ENCODE data around the gene MMRN2. TPM values are rescaled to one million over a fixed set of nuclear protein-coding genes. Genes with fewer than 3 reads are reported as not detected.
"Not testable (repeated sequence)": the region's sequence is repeated elsewhere in the genome, so short reads cannot be mapped to it uniquely, and the experiment has no call there.

MMRN2 gene
- total and polyA plus RNA-seq, 7 donors = 12.0 to 29.0 (median 16.4) TPM

- WGBS, 3 donors = 50 to 59% (median 57%) methylated on average over 13 to 15 of the region's 15 CpGs
- no peaks in the 10 kb centered on the region for H3K36me3 ChIP-seq (ENCODE audit: insufficient read depth in 1 of 2, low read depth in 1 of 2)
- intact Hi-C loops (cut with DNase I) = no loop called here
- peak overlapping the region; percentile 65 for H3K27ac ChIP-seq
- no peaks in the 10 kb centered on the region for H3K27me3 ChIP-seq (ENCODE audit: insufficient read depth in 3 of 3, low read length in 2 of 3)
- no peak for TF ChIP-seq CTCF (IDR thresholded peaks at IDR 0.05)
- DNase-seq = peak; percentile 61 to 73
- peak overlapping the region; percentile 59 for H3K4me3 ChIP-seq
- peak; percentile 42 to 61 (median 48) for ATAC-seq
- H3K4me1 ChIP-seq = no peaks in the 10 kb centered on the region
- H3K9me3 ChIP-seq = no peaks in the 10 kb centered on the region
Measured at GRCh38 chr10:86953747-86954680, 3.4 kb downstream of the MMRN2 start.

GRCh38 chr10:86952697-86953096 is 4.7 kb downstream of the MMRN2 start:
- H3K4me1 ChIP-seq; intact Hi-C loops (cut with DNase I); H3K4me3 ChIP-seq; DNase-seq; H3K27me3 ChIP-seq (ENCODE audit: insufficient read depth in 3 of 3, low read length in 2 of 3); H3K9me3 ChIP-seq; ATAC-seq; H3K27ac ChIP-seq; H3K36me3 ChIP-seq (ENCODE audit: insufficient read depth in 1 of 2, low read depth in 1 of 2): not testable (repeated sequence)
- 94 to 98% (median 95%) methylated on average over 10 of the region's 10 CpGs for WGBS, 3 donors

GRCh38 chr10:86952106-86952505 is 5.3 kb downstream of the MMRN2 start:
- no peak overlapping the region for H3K4me3 ChIP-seq
- WGBS, 3 donors = 81 to 90% (median 81%) methylated on average over 7 of the region's 7 CpGs
- DNase-seq (peak in 1 of 2 donors; percentile 13), ATAC-seq (no peak)
- no peak for TF ChIP-seq CTCF (IDR thresholded peaks at IDR 0.05)
- H3K36me3 ChIP-seq (ENCODE audit: insufficient read depth in 1 of 2, low read depth in 1 of 2) = no peaks in the 10 kb centered on the region
- H3K27ac ChIP-seq = no peak overlapping the region
- H3K9me3 ChIP-seq = no peaks in the 10 kb centered on the region
- no peaks in the 10 kb centered on the region for H3K27me3 ChIP-seq (ENCODE audit: insufficient read depth in 3 of 3, low read length in 2 of 3)
- H3K4me1 ChIP-seq = no peaks in the 10 kb centered on the region
- intact Hi-C loops (cut with DNase I) = no loop called here

- H3K27ac ChIP-seq = no peak overlapping the region
- DNase-seq = peak in 1 of 2 donors; percentile 2
- intact Hi-C loops (cut with DNase I) = no loop called here
- no peaks in the 10 kb centered on the region for H3K36me3 ChIP-seq (ENCODE audit: insufficient read depth in 1 of 2, low read depth in 1 of 2)
- no peak for TF ChIP-seq CTCF (IDR thresholded peaks at IDR 0.05)
- ATAC-seq = no peak
- no peaks in the 10 kb centered on the region for H3K9me3 ChIP-seq
- no peak overlapping the region for H3K4me3 ChIP-seq
- H3K4me1 ChIP-seq = no peaks in the 10 kb centered on the region
- H3K27me3 ChIP-seq (ENCODE audit: insufficient read depth in 3 of 3, low read length in 2 of 3) = no peaks in the 10 kb centered on the region
Measured at GRCh38 chr10:86951184-86951761, 6.1 kb downstream of the MMRN2 start.

GRCh38 chr10:86950349-86950748 is 7.1 kb downstream of the MMRN2 start:
- Histone ChIP-seq H3K4me3 (no peak overlapping the region), H3K36me3 (ENCODE audit: insufficient read depth in 1 of 2, low read depth in 1 of 2) (no peaks in the 10 kb centered on the region), H3K9me3 (no peaks in the 10 kb centered on the region), H3K4me1 (peaks cover 3% of the 10 kb centered on the region), H3K27ac (no peak overlapping the region), H3K27me3 (ENCODE audit: insufficient read depth in 3 of 3, low read length in 2 of 3) (no peaks in the 10 kb centered on the region)
- intact Hi-C loops (cut with DNase I) = no loop called here
- WGBS, 3 donors = 52 to 78% (median 60%) methylated on average over 1 of the region's 1 CpG
- DNase-seq (no peak), ATAC-seq (no peak)
- no peak for TF ChIP-seq CTCF (IDR thresholded peaks at IDR 0.05)

GRCh38 chr10:86947806-86948205 is 9.6 kb downstream of the MMRN2 start:
- intact Hi-C loops (cut with DNase I); H3K27me3 ChIP-seq (ENCODE audit: insufficient read depth in 3 of 3, low read length in 2 of 3); H3K27ac ChIP-seq; H3K4me3 ChIP-seq; H3K36me3 ChIP-seq (ENCODE audit: insufficient read depth in 1 of 2, low read depth in 1 of 2); ATAC-seq; H3K4me1 ChIP-seq; H3K9me3 ChIP-seq; DNase-seq: not testable (repeated sequence)
- 84 to 96% (median 93%) methylated on average over 4 of the region's 4 CpGs for WGBS, 3 donors

Measured in psoas muscle (tissue), 8 donors.